Memory B cell (primary cell): Measurements from ENCODE around the gene ZNF57.
A peak's percentile ranks its signal among the peaks of the same experiment; 100 is the strongest.
"Not testable (repeated sequence)": the region's sequence is repeated elsewhere in the genome, so short reads cannot be mapped to it uniquely, and the experiment has no call there.

Source experiments
- ATAC-seq: fragments of 150-1000 bp; cut with Tn5 transposase; 2 replicates; pipeline ENCODE4 v1.10.0; 2021; ENCODE audit warnings: low read depth, mild to moderate bottlenecking, moderate library complexity
- DNase-seq, 2 donors: peaks; one replicate each; pipeline ENCODE4 v3.0.0; 2022; ENCODE audit warnings: low spot score in 2 of 2
- H3K27ac Mint-ChIP-seq: one replicate; pipeline ENCODE4 v1.8.0; 2022; ENCODE audit warnings: mild to moderate bottlenecking, moderate library complexity, mixed read lengths
- H3K27me3 Mint-ChIP-seq: one replicate; pipeline ENCODE4 v1.8.0; 2022; ENCODE audit warnings: mixed read lengths
- H3K36me3 Mint-ChIP-seq: one replicate; pipeline ENCODE4 v1.8.0; 2022; ENCODE audit warnings: mild to moderate bottlenecking, mixed read lengths
- H3K4me1 Mint-ChIP-seq: one replicate; pipeline ENCODE4 v1.8.0; 2022; ENCODE audit warnings: mixed read lengths
- H3K4me3 Mint-ChIP-seq: one replicate; pipeline ENCODE4 v1.8.0; 2022; ENCODE audit warnings: mild to moderate bottlenecking, moderate library complexity, mixed read lengths
- H3K9me3 Mint-ChIP-seq: one replicate; pipeline ENCODE4 v1.8.0; 2022; ENCODE audit warnings: mixed read lengths

The ZNF57 gene

DNA sequence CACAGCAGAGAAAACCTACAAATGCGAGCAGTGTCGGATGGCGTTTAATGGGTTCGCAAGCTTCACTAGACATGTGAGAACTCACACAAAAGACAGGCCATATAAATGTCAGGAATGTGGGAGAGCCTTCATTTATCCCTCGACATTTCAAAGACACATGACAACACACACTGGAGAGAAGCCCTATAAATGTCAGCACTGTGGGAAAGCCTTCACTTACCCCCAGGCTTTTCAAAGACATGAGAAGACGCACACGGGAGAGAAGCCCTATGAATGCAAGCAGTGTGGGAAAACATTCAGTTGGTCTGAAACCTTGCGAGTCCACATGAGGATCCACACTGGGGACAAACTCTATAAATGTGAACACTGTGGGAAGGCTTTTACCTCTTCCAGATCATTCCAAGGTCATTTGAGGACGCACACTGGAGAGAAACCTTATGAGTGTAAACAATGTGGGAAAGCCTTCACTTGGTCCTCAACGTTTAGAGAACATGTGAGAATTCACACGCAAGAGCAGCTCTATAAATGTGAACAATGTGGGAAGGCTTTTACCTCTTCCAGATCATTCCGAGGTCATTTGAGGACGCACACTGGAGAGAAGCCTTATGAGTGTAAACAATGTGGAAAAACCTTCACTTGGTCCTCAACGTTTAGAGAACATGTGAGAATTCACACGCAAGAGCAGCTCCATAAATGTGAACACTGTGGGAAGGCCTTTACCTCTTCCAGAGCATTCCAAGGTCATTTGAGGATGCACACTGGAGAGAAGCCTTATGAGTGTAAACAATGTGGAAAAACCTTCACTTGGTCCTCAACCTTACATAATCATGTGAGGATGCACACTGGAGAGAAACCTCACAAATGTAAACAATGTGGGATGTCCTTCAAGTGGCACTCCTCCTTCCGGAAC is 16.8 kb downstream of the ZNF57 start:
- Mint-ChIP-seq H3K9me3 (peaks cover 7% of the 10 kb centered on the region), H3K27ac (no peak overlapping the region), H3K4me3 (no peak overlapping the region), H3K4me1 (no peaks in the 10 kb centered on the region), H3K27me3 (no peaks in the 10 kb centered on the region), H3K36me3 (peaks cover 29% of the 10 kb centered on the region)
- ATAC-seq (no peak), DNase-seq (no peak)

DNA sequence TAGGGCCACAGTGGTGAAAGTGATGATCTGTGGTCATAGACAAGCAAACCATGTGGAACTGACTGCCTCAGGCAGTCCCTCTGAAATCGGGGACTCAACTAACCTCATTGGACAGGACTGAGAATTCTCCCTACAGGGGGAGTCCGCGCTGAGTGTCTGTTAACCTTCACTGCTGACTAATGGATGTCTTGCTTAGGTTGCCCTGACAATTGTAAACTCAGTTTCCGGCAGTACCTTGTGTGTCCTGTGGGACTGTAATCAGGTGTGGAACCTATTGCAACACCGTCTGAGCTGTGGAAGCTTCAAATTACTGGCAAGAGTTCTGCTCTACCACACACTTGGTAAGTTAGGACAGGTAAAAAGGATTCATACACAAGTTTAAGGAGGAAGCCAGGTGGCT is 22.3 kb downstream of the ZNF57 start:
- H3K4me3 Mint-ChIP-seq = no peak overlapping the region
- no peak for ATAC-seq

DNA sequence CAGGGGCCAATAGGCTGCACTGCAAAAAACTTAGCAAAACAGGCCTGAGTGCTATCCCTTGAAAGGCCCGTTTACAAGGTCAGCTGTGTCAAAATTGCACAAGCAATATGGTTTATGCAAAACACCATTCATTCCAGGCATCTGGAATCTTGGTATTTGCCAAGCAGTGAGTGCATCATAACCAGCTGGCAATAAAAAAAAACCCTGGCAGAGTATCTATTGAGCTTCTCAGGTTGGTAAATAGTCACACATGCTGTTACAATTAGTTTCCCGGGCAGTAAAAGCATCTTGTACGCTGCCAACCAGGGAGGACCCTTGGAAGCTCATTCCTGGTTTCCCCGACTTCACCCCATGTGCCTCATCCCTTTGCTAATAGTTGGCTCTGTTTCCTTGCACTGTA is 22.8 kb downstream of the ZNF57 start:
- DNase-seq = no peak
- H3K4me3 Mint-ChIP-seq = no peak overlapping the region
- H3K4me1 Mint-ChIP-seq = no peaks in the 10 kb centered on the region
- H3K27ac Mint-ChIP-seq = no peak overlapping the region
- H3K36me3 Mint-ChIP-seq = peaks cover 5% of the 10 kb centered on the region
- H3K27me3 Mint-ChIP-seq = no peaks in the 10 kb centered on the region
- no peaks in the 10 kb centered on the region for H3K9me3 Mint-ChIP-seq
- no peak for ATAC-seq

More for the DNA sequence above, 22.3 kb downstream of the ZNF57 start:
- Mint-ChIP-seq H3K27me3 (no peaks in the 10 kb centered on the region), H3K9me3 (no peaks in the 10 kb centered on the region), H3K36me3 (peaks cover 7% of the 10 kb centered on the region), H3K27ac (no peak overlapping the region), H3K4me1 (no peaks in the 10 kb centered on the region)
- no peak for DNase-seq

DNA sequence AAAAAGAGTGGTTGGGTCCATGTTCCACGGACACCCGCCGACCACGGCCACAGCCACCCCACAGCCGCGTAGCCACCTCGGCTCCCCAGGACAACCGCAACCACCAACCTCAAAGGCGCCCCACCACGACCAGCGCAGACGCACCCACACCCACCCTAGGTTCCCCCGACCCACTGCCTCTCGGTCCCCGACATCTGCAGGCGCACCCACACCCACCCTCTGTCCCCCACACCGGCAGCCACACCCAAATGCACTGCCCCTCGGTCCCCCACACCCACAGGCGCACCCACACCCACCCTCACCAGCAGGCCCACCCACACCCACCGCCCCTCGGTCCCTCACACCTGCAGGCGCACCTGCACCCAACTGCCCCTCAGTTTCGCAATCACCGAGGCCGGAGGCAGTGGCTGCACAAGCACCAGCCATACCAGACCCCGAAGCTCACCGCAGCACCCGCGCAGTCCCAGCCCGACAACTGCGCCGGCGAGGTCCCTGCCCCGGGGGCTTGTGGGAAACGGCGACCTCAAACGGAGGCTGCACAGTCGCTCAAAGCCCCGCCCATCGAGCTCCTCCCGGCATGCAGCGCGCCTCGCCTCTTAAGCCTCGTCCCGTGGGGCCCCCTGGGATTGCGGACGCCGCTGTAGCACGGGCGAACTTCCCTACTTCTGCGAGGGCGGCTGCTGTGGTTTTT is 25.8 kb downstream of the ZNF57 start:
- Mint-ChIP-seq H3K36me3 (peaks cover 9% of the 10 kb centered on the region), H3K4me1 (no peaks in the 10 kb centered on the region), H3K27me3 (no peaks in the 10 kb centered on the region), H3K9me3 (peaks cover 8% of the 10 kb centered on the region), H3K27ac (no peak overlapping the region), H3K4me3 (no peak overlapping the region)
- DNase-seq (no peak), ATAC-seq (no peak)

DNA sequence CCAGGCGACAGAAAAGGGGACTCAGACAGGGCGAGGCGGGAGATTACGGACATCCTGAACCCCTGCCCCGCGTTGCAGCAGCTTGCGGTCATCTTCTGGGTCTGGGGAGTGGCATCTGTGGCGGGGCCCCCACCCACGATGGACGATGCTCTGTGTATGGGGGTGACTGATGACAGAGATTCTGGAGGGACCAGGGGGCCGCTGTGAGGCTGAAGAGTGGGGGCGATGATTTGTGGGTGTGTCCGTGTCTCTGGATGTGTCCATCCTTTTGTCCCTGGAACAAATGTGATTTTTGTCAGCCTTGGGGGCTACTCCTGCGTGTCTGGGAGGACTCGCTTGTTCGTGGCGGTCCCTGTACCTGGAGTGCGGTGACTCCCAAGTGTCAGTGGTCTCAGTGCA is 26.3 kb downstream of the ZNF57 start:
- Mint-ChIP-seq H3K9me3 (peaks cover 9% of the 10 kb centered on the region), H3K27me3 (no peaks in the 10 kb centered on the region), H3K4me1 (no peaks in the 10 kb centered on the region)

DNA sequence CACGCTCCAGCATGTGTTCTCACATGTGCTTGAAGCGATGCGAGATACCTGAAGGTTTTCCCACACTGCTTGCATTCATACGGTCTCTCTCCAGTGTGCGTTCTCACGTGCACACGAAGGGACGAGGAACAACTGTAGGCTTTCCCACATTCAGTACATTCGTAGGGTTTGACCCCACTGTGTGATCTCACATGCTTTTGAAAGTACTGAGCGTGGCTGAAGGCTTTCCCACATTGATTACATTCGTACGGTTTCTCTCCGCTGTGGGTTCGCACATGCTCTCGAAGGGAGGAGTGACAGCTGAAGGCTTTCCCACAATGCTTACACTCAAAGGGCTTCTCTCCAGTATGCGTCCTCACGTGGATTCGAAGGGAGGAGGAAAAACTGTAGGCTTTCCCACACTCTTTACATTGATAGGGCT is 32.8 kb downstream of the ZNF57 start:
- no peak overlapping the region for H3K4me3 Mint-ChIP-seq
- peaks cover 16% of the 10 kb centered on the region for H3K9me3 Mint-ChIP-seq
- H3K27ac Mint-ChIP-seq = no peak overlapping the region
- H3K36me3 Mint-ChIP-seq = peaks cover 42% of the 10 kb centered on the region
- DNase-seq (no peak), ATAC-seq (no peak)
- H3K4me1 Mint-ChIP-seq = no peaks in the 10 kb centered on the region
- no peaks in the 10 kb centered on the region for H3K27me3 Mint-ChIP-seq

More for the DNA sequence above, 26.3 kb downstream of the ZNF57 start:
- Mint-ChIP-seq H3K4me3 (no peak overlapping the region), H3K36me3 (peaks cover 11% of the 10 kb centered on the region), H3K27ac (no peak overlapping the region)
- ATAC-seq = no peak
- DNase-seq = no peak

DNA sequence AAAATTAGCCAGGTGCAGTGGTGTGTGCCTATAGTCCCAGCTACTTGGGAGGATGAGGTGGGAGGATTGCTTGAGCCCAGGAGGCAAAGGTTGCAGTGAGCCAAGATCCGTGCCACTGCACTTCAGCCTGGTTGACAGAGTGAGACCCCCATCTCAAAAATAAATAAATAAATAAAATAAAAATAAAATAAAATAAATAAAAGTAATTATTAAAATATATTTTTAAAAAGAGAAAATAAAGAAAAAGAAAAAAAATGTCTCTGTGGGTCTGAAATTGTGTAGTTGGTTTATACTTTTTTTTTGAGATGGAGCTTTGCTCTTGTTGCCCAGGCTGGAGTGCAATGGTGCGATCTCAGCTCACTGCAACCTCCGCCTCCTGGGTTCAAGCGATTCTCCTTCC is 35.1 kb downstream of the ZNF57 start:
- Mint-ChIP-seq H3K36me3 (peaks cover 40% of the 10 kb centered on the region), H3K9me3 (peaks cover 11% of the 10 kb centered on the region)
- H3K4me1 Mint-ChIP-seq, H3K4me3 Mint-ChIP-seq, DNase-seq, ATAC-seq, H3K27ac Mint-ChIP-seq, H3K27me3 Mint-ChIP-seq: not testable (repeated sequence)

DNA sequence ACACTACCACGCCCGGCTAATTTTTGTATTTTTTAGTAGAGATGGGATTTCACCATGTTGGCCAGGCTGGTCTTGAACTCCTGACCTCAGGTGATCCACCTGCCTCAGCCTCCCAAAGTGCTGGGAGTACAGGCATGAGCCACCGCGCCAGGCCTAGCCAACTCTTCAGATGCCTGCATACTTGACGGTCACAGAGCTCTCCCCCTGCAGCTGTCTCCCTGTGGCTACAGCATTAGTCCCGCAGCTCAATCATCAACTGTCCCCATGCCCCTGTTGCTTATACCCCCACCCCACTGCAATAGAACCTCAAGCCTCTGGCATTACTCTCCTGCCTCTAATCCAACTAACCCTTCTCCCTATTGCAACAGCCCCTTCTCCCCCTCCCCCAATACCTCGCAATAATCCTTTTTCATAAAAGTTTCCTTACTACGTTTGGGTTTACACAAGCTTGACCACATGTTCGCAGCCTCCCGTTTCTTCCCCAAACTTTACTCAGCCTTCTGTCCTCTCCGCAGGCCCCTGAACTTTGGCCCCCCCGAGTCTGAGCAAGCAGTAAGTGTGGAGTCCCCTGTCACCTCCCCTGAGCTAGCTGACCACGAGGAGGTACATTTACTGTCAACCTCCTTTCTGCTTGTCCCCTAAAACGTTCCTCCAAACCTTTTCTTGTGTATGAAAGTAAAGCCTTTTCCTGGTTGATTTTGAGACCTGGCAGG is 42.4 kb downstream of the ZNF57 start:
- Mint-ChIP-seq H3K4me1 (peaks cover 13% of the 10 kb centered on the region), H3K36me3 (peaks cover 2% of the 10 kb centered on the region), H3K9me3 (no peaks in the 10 kb centered on the region), H3K27me3 (no peaks in the 10 kb centered on the region), H3K4me3 (peak overlapping the region; percentile 37), H3K27ac (no peak overlapping the region)
- no peak for DNase-seq
- no peak for ATAC-seq

DNA sequence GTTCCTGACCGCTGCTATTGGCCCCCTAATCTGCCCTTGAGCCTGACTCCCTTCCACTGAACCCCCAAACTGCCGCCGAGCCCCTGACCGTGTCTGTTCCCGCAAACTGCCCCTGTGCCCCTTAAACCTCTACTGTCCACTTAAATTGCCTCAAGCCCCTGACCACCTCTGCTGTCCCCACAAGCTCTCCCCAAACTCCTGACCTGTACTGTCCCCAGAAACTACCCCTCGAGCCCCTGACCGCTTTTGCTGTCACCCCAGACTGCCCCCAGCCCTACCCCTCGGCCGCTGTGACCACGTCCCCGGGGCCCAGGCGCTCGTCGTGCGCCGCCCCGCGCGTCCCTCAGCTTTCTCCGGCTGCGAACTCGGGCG is 43.7 kb downstream of the ZNF57 start:
- Mint-ChIP-seq H3K27me3 (no peaks in the 10 kb centered on the region), H3K36me3 (no peaks in the 10 kb centered on the region), H3K4me1 (peaks cover 15% of the 10 kb centered on the region), H3K27ac (peak overlapping the region; percentile 97), H3K4me3 (peak overlapping the region; percentile 99), H3K9me3 (no peaks in the 10 kb centered on the region)
- ATAC-seq = no peak
- DNase-seq = no peak

DNA sequence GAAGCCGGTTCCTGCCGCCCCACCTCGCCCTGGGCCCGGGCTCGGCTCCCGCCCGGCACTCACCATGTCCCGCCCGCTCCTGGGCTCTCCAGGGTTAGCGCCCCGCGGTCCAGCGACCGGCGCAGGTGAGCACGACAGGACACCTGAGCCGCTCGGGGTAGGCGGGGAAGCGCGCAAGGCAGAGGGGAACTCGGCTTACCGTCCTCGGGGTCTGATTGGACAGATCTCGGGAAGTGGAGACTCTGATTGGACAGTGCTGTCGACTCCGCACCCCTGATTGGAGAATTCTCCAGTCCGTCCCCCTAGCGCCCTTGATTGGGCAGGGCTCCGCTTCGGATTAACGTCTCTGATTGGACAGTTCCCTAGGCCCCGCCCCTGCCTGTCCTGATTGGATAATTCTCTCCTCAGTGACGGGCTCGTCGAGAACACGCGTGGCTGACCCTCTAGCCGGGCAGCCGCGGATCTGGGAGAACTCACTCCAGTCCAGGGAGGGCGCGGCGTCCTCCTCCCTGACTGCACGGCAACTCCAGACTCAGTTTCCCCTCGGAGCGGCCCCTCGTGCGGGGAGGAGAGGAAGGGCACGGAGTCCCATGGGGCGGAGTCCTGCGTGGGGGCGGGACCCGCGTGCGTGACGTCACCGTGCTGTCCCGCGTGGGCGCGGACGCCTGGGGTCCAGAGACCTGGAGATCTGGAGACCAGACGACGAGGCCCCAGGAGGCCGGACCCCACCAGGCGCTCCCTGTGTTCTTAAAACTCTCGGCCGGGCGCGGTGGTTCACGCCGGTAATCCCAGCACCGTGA is 44.2 kb downstream of the ZNF57 start, which contains the start of gene ZNF77:
TSS of gene ZNF77 (minus strand) at position 197 of the 800 bp plus-strand sequence. CDS start at position 66, 131 bp downstream.
- Mint-ChIP-seq H3K27me3 (no peaks in the 10 kb centered on the region), H3K36me3 (no peaks in the 10 kb centered on the region), H3K4me1 (peaks cover 19% of the 10 kb centered on the region), H3K4me3 (peak within 1 kb of the TSS; percentile 99), H3K9me3 (no peaks in the 10 kb centered on the region), H3K27ac (peak within 1 kb of the TSS; percentile 97)
- ATAC-seq (peak; percentile 95), DNase-seq (peak; percentile 98)

DNA sequence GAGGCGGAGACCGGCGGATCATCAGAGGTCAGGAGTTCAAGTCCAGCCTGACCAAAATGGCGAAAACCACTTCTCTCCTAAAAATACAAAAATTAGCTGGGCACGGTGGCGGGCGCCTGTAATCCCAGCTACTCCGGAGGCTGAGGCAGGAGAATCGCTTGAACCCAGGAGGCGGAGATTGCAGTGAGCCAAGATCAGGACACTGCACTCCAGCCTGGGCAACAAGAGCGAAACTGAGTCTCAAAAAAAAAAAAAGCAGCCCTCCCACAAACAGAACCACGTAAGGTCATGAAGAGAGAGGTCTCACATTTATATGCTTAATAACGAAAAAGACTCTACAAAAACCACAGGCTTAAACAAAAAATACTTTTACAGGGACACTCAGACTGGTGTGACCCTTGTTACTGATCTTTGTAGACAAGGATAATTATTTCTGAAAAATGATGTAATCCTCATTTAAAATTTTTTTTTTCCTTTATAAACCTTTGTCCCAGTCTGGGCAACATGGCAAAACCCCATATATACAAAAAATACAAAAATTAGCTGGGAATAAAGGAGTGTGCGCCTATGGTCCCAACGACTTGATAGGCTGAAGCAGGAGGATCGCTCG is 45.0 kb downstream of the ZNF57 start:
- Mint-ChIP-seq H3K9me3 (no peaks in the 10 kb centered on the region), H3K27ac (no peak overlapping the region), H3K4me1 (peaks cover 19% of the 10 kb centered on the region), H3K4me3 (peak overlapping the region; percentile 99), H3K27me3 (no peaks in the 10 kb centered on the region), H3K36me3 (no peaks in the 10 kb centered on the region)
- ATAC-seq (no peak), DNase-seq (no peak)

DNA sequence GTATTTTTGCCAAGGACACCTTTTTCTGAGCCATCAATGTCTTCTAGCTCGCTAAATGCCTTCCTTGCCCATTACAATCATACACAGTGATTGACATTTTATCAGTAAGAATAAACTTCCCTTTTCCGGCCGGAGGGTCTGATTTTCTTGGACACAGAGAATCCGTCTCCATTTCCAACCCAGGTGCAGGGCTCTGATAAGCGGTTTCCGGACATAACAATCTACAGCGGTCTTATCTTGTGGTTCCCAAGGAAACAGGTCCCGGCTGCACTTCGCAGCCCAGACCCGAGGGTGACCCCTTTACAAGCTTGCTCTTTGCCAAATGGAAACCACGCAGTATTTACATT is 49.2 kb downstream of the ZNF57 start:
- no peaks in the 10 kb centered on the region for H3K36me3 Mint-ChIP-seq
- H3K27me3 Mint-ChIP-seq = no peaks in the 10 kb centered on the region
- ATAC-seq = peak; percentile 0
- H3K4me3 Mint-ChIP-seq = peak overlapping the region; percentile 97
- no peaks in the 10 kb centered on the region for H3K9me3 Mint-ChIP-seq
- peaks cover 10% of the 10 kb centered on the region for H3K4me1 Mint-ChIP-seq
- H3K27ac Mint-ChIP-seq = peak overlapping the region; percentile 98
- DNase-seq = no peak
